ENCODE results near the gene GPR42.
"Not testable (repeated sequence)": the region's sequence is repeated elsewhere in the genome, so short reads cannot be mapped to it uniquely, and the experiment has no call there.

GPR42 gene

GRCh38 chr19:35362261-35363000 lies 8.4 kb upstream of the GPR42 start:
- Histone ChIP-seq H3K9me3 (ENCODE audit: control insufficient read depth, low read length) (no peaks in the 10 kb centered on the region), H3K27ac (ENCODE audit: insufficient read depth, low read depth, low read length, poor library complexity, severe bottlenecking) (no peak overlapping the region), H3K36me3 (ENCODE audit: control insufficient read depth, insufficient read depth, low read length) (no peaks in the 10 kb centered on the region), H3K4me3 (ENCODE audit: insufficient read depth, low read depth, low read length) (no peak overlapping the region), H3K27me3 (ENCODE audit: control insufficient read depth, insufficient read depth, low read length, poor library complexity, severe bottlenecking) (no peaks in the 10 kb centered on the region), H3K4me1 (ENCODE audit: control insufficient read depth, insufficient read depth, low read length) (no peaks in the 10 kb centered on the region)
- WGBS, 2 experiments, result 93 to 94% methylated on average over 10 to 14 of the region's 14 CpGs

GRCh38 chr19:35363001-35363590 lies 7.8 kb upstream of the GPR42 start:
- no peaks in the 10 kb centered on the region for H3K9me3 ChIP-seq (ENCODE audit: control insufficient read depth, low read length)
- H3K4me1 ChIP-seq (ENCODE audit: control insufficient read depth, insufficient read depth, low read length), result no peaks in the 10 kb centered on the region
- 91 to 95% methylated on average over 11 of the region's 11 CpGs for WGBS, 2 experiments

GRCh38 chr19:35363711-35364425 lies 7.0 kb upstream of the GPR42 start:
- 87% methylated on average over 19 of the region's 19 CpGs for WGBS, 2 experiments
- Histone ChIP-seq H3K4me1 (ENCODE audit: control insufficient read depth, insufficient read depth, low read length) (no peaks in the 10 kb centered on the region), H3K27ac (ENCODE audit: insufficient read depth, low read depth, low read length, poor library complexity, severe bottlenecking) (no peak overlapping the region), H3K27me3 (ENCODE audit: control insufficient read depth, insufficient read depth, low read length, poor library complexity, severe bottlenecking) (no peaks in the 10 kb centered on the region), H3K4me3 (ENCODE audit: insufficient read depth, low read depth, low read length) (no peak overlapping the region), H3K36me3 (ENCODE audit: control insufficient read depth, insufficient read depth, low read length) (no peaks in the 10 kb centered on the region), H3K9me3 (ENCODE audit: control insufficient read depth, low read length) (no peaks in the 10 kb centered on the region)

More at GRCh38 chr19:35363001-35363590, 7.8 kb upstream of the GPR42 start:
- Histone ChIP-seq H3K36me3 (ENCODE audit: control insufficient read depth, insufficient read depth, low read length) (no peaks in the 10 kb centered on the region), H3K27me3 (ENCODE audit: control insufficient read depth, insufficient read depth, low read length, poor library complexity, severe bottlenecking) (no peaks in the 10 kb centered on the region), H3K27ac (ENCODE audit: insufficient read depth, low read depth, low read length, poor library complexity, severe bottlenecking) (no peak overlapping the region), H3K4me3 (ENCODE audit: insufficient read depth, low read depth, low read length) (no peak overlapping the region)

- H3K9me3 ChIP-seq (ENCODE audit: control insufficient read depth, low read length), result no peaks in the 10 kb centered on the region
- no peak overlapping the region for H3K27ac ChIP-seq (ENCODE audit: insufficient read depth, low read depth, low read length, poor library complexity, severe bottlenecking)
- H3K27me3 ChIP-seq (ENCODE audit: control insufficient read depth, insufficient read depth, low read length, poor library complexity, severe bottlenecking), result no peaks in the 10 kb centered on the region
- H3K36me3 ChIP-seq (ENCODE audit: control insufficient read depth, insufficient read depth, low read length), result no peaks in the 10 kb centered on the region
- no peaks in the 10 kb centered on the region for H3K4me1 ChIP-seq (ENCODE audit: control insufficient read depth, insufficient read depth, low read length)
- no peak overlapping the region for H3K4me3 ChIP-seq (ENCODE audit: insufficient read depth, low read depth, low read length)
- WGBS, 2 experiments, result 96% methylated on average over 4 of the region's 4 CpGs
These were observed 5.6 kb upstream of the GPR42 start for GRCh38 chr19:35365303-35365702.

DNA sequence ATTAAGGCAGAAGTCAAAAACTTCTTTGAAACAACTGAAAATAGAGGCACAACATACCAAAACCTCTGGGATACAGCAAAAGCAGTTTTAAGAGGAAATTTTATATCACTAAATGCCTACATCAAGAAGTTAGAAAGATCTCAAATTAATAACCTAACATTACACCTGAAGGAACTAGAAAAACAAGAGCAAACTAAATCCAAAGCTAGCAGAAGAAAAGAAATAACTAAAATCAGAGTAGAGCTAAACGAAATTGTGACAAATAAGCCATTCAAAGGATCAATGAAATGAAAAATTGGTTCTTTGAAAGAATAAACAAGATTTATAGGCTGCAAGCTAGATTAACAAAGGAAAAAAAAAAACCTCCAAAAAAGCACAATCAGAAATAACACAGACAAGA lies 2.5 kb upstream of the GPR42 start:
- no peaks in the 10 kb centered on the region for H3K4me1 ChIP-seq (ENCODE audit: control insufficient read depth, insufficient read depth, low read length)
- WGBS, 2 experiments, result no CpG with 5 or more reads among the region's 1 CpG
- H3K36me3 ChIP-seq (ENCODE audit: control insufficient read depth, insufficient read depth, low read length), result no peaks in the 10 kb centered on the region
- no peaks in the 10 kb centered on the region for H3K27me3 ChIP-seq (ENCODE audit: control insufficient read depth, insufficient read depth, low read length, poor library complexity, severe bottlenecking)
- H3K27ac ChIP-seq (ENCODE audit: insufficient read depth, low read depth, low read length, poor library complexity, severe bottlenecking), result no peak overlapping the region
- H3K9me3 ChIP-seq (ENCODE audit: control insufficient read depth, low read length), result no peaks in the 10 kb centered on the region
- H3K4me3 ChIP-seq (ENCODE audit: insufficient read depth, low read depth, low read length), result no peak overlapping the region

GRCh38 chr19:35369522-35369921 lies 1.3 kb upstream of the GPR42 start:
- Histone ChIP-seq H3K27me3 (ENCODE audit: control insufficient read depth, insufficient read depth, low read length, poor library complexity, severe bottlenecking) (no peaks in the 10 kb centered on the region), H3K36me3 (ENCODE audit: control insufficient read depth, insufficient read depth, low read length) (no peaks in the 10 kb centered on the region), H3K4me1 (ENCODE audit: control insufficient read depth, insufficient read depth, low read length) (no peaks in the 10 kb centered on the region), H3K27ac (ENCODE audit: insufficient read depth, low read depth, low read length, poor library complexity, severe bottlenecking) (no peak overlapping the region), H3K4me3 (ENCODE audit: insufficient read depth, low read depth, low read length) (no peak overlapping the region), H3K9me3 (ENCODE audit: control insufficient read depth, low read length) (no peaks in the 10 kb centered on the region)

GRCh38 chr19:35373492-35373891 lies 2.6 kb downstream of the GPR42 start:
- H3K9me3 ChIP-seq (ENCODE audit: control insufficient read depth, low read length), result no peaks in the 10 kb centered on the region
- no peaks in the 10 kb centered on the region for H3K4me1 ChIP-seq (ENCODE audit: control insufficient read depth, insufficient read depth, low read length)
- no peak overlapping the region for H3K4me3 ChIP-seq (ENCODE audit: insufficient read depth, low read depth, low read length)
- no peaks in the 10 kb centered on the region for H3K36me3 ChIP-seq (ENCODE audit: control insufficient read depth, insufficient read depth, low read length)
- WGBS, 2 experiments, result 86 to 88% methylated on average over 7 of the region's 7 CpGs
- H3K27ac ChIP-seq (ENCODE audit: insufficient read depth, low read depth, low read length, poor library complexity, severe bottlenecking), result no peak overlapping the region
- H3K27me3 ChIP-seq (ENCODE audit: control insufficient read depth, insufficient read depth, low read length, poor library complexity, severe bottlenecking), result no peaks in the 10 kb centered on the region

- not testable (repeated sequence) for H3K4me1 ChIP-seq (ENCODE audit: control insufficient read depth, insufficient read depth, low read length); H3K4me3 ChIP-seq (ENCODE audit: insufficient read depth, low read depth, low read length); H3K9me3 ChIP-seq (ENCODE audit: control insufficient read depth, low read length); H3K27me3 ChIP-seq (ENCODE audit: control insufficient read depth, insufficient read depth, low read length, poor library complexity, severe bottlenecking); H3K36me3 ChIP-seq (ENCODE audit: control insufficient read depth, insufficient read depth, low read length); H3K27ac ChIP-seq (ENCODE audit: insufficient read depth, low read depth, low read length, poor library complexity, severe bottlenecking)
These were observed 3.2 kb downstream of the GPR42 start for GRCh38 chr19:35374031-35374430.

GRCh38 chr19:35375505-35376307 lies 4.8 kb downstream of the GPR42 start:
- Histone ChIP-seq H3K9me3 (ENCODE audit: control insufficient read depth, low read length) (no peaks in the 10 kb centered on the region), H3K36me3 (ENCODE audit: control insufficient read depth, insufficient read depth, low read length) (no peaks in the 10 kb centered on the region), H3K27me3 (ENCODE audit: control insufficient read depth, insufficient read depth, low read length, poor library complexity, severe bottlenecking) (no peaks in the 10 kb centered on the region), H3K4me3 (ENCODE audit: insufficient read depth, low read depth, low read length) (no peak overlapping the region), H3K27ac (ENCODE audit: insufficient read depth, low read depth, low read length, poor library complexity, severe bottlenecking) (no peak overlapping the region), H3K4me1 (ENCODE audit: control insufficient read depth, insufficient read depth, low read length) (no peaks in the 10 kb centered on the region)
- 93 to 95% methylated on average over 12 of the region's 12 CpGs for WGBS, 2 experiments

DNA sequence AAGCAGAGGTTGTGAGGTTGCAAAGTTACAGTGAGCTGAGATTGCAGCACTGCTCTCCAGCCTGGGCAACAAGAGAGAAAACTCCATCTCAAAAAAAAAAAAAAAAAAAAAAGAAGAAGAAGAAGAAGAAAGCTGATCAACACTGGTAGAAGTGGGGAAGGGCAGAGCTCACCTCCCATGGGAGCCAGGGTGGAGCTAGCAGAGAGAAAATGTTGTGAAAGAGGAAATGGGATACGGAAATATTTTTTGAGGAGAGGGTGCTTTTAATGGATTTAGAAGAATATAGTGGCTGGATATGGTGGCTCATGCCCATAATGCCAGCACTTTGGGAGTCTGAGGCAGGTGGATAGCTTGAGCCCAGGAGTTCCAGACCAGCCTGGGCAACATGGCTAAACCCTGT lies 6.8 kb downstream of the GPR42 start:
- H3K27me3 ChIP-seq (ENCODE audit: control insufficient read depth, insufficient read depth, low read length, poor library complexity, severe bottlenecking), result no peaks in the 10 kb centered on the region
- WGBS, 2 experiments, result 83 to 95% methylated on average over 1 of the region's 1 CpG
- no peaks in the 10 kb centered on the region for H3K4me1 ChIP-seq (ENCODE audit: control insufficient read depth, insufficient read depth, low read length)
- H3K9me3 ChIP-seq (ENCODE audit: control insufficient read depth, low read length), result no peaks in the 10 kb centered on the region
- no peaks in the 10 kb centered on the region for H3K36me3 ChIP-seq (ENCODE audit: control insufficient read depth, insufficient read depth, low read length)
- no peak overlapping the region for H3K4me3 ChIP-seq (ENCODE audit: insufficient read depth, low read depth, low read length)
- H3K27ac ChIP-seq (ENCODE audit: insufficient read depth, low read depth, low read length, poor library complexity, severe bottlenecking), result no peak overlapping the region

Data from ectodermal cell (in vitro differentiated cells).